Caco-2 (cell line): Measurements from ENCODE around the gene KRTAP2-2. TPM values are rescaled to one million over a fixed set of nuclear protein-coding genes. Genes with fewer than 3 reads are reported as not detected.
"Not testable (repeated sequence)": the region's sequence is repeated elsewhere in the genome, so short reads cannot be mapped to it uniquely, and the experiment has no call there.

ENCODE experiments used
- BruUV-seq: library from RNA; stranded (reverse); fragments of 400-500 nt; replicated peaks from 2 replicates; lab custom pipeline; 2021; lab: Mats Ljungman, UMichigan
- CTCF ChIA-PET: fragments of 300-600 bp; sonication (Branson Sonifier 250); formaldehyde crosslinking; loops from one replicate; lab custom pipeline; 2022; ENCODE audit warnings: antibody characterized with exemption; lab: Charles Lee
- POLR2A ChIA-PET: fragments of 300-600 bp; sonication (Branson Sonifier 250); formaldehyde crosslinking; loops from one replicate; lab custom pipeline; 2022; ENCODE audit warnings: antibody characterized with exemption; lab: Charles Lee
- DNase-seq, 2 experiments: peaks; one replicate each; pipeline versions ENCODE4 v3.0.0 to v3.0.0-alpha.2; 2020 to 2022
- H3K27me3 ChIP-seq: replicated peaks from 2 replicates; pipeline ENCODE4 v1.6.0; 2011; ENCODE audit warnings: low read length; ENCODE audit not compliant: control insufficient read depth, insufficient read depth
- H3K36me3 ChIP-seq: 2 replicates; pipeline ENCODE4 v1.5.1; 2011; ENCODE audit warnings: low read length; ENCODE audit not compliant: control insufficient read depth, insufficient read depth
- H3K4me1 ChIP-seq: fragments of 250-450 bp; sonication (Bioruptor Pico); 2 replicates; pipeline ENCODE4 v1.5.1; 2020; ENCODE audit warnings: mild to moderate bottlenecking
- H3K4me3 ChIP-seq: 2 replicates; pipeline ENCODE4 v1.5.1; 2011; ENCODE audit warnings: low read depth, mild to moderate bottlenecking, control low read depth, low read length
- H3K9me3 ChIP-seq: fragments of 250-450 bp; sonication (Bioruptor Pico); 2 replicates; pipeline ENCODE4 v1.5.1; 2020; ENCODE audit warnings: mild to moderate bottlenecking, moderate library complexity
- H3K27ac Mint-ChIP-seq: one replicate; pipeline ENCODE4 v1.8.0; 2022; ENCODE audit warnings: mixed read lengths; ENCODE audit not compliant: unreplicated experiment
- H3K27me3 Mint-ChIP-seq: one replicate; pipeline ENCODE4 v1.8.0; 2022; ENCODE audit warnings: mixed read lengths; ENCODE audit not compliant: insufficient read depth, unreplicated experiment
- H3K36me3 Mint-ChIP-seq: one replicate; pipeline ENCODE4 v1.8.0; 2022; ENCODE audit warnings: mild to moderate bottlenecking, mixed read lengths; ENCODE audit not compliant: insufficient read depth, unreplicated experiment
- H3K4me1 Mint-ChIP-seq: one replicate; pipeline ENCODE4 v1.8.0; 2022; ENCODE audit warnings: low read depth, mixed read lengths; ENCODE audit not compliant: unreplicated experiment
- H3K4me3 Mint-ChIP-seq: one replicate; pipeline ENCODE4 v1.8.0; 2022; ENCODE audit warnings: mild to moderate bottlenecking, moderate library complexity, mixed read lengths; ENCODE audit not compliant: unreplicated experiment
- H3K9me3 Mint-ChIP-seq: one replicate; pipeline ENCODE4 v1.8.0; 2022; ENCODE audit warnings: mixed read lengths; ENCODE audit not compliant: unreplicated experiment
- CTCF ChIP-seq, 2 experiments: fragments of 200-600 bp in 1 of 2; IDR thresholded peaks; 1 replicate in 1 of 2; 2 replicates in 1 of 2; pipeline versions ENCODE4 v1.5.1 to v1.8.0; 2011 to 2022; ENCODE audit warnings: antibody characterized with exemption in 1 of 2, control low read depth in 1 of 2, inconsistent platforms in 1 of 2, low read depth in 1 of 2, low read length in 1 of 2, mild to moderate bottlenecking in 1 of 2, moderate library complexity in 1 of 2; ENCODE audit not compliant: insufficient read depth in 1 of 2, severe bottlenecking in 1 of 2, unreplicated experiment in 1 of 2
- intact Hi-C: fragments of 100-400 bp; cut with micrococcal nuclease; formaldehyde crosslinking; loops from one replicate; pipeline ENCODE4 v1.10.0; 2022; ENCODE audit not compliant: unreplicated experiment
- total RNA-seq: library from RNA; stranded (reverse); gene quantifications from 2 replicates; pipeline ENCODE4 v1.2.3, GENCODE V29; 2022

The KRTAP2-2 gene
- total RNA-seq, 1 experiment from 2014 or later, result not detected

- Mint-ChIP-seq H3K27ac (peak within 1 kb of the TSS; percentile 76), H3K27me3 (no peaks in the 10 kb centered on the region), H3K4me1 (peaks cover 45% of the 10 kb centered on the region), H3K9me3 (peaks cover 14% of the 10 kb centered on the region), H3K4me3 (peak within 1 kb of the TSS; percentile 68), H3K36me3 (peaks cover 13% of the 10 kb centered on the region)
- ChIA-PET CTCF (interaction anchor here (1.0 kb wide), 2 partner anchors 11 to 256 kb away, joined by 3 to 4 read pairs; no protein-coding TSS in a partner anchor), POLR2A (interaction anchor here (1.1 to 1.9 kb wide), 2 partner anchors 11 to 51 kb away, joined by 8 to 10 read pairs; partner anchors contain the start of gene KRTAP3-1)
- peak in 1 of 2 experiments; percentile 24 for DNase-seq
- Histone ChIP-seq H3K36me3 (no peaks in the 10 kb centered on the region), H3K4me3 (peak within 1 kb of the TSS; percentile 22; the same call in 1 of the 2 replicates), H3K9me3 (peaks cover 5% of the 10 kb centered on the region; the same call in 1 of the 2 replicates), H3K4me1 (peaks cover 49% of the 10 kb centered on the region), H3K27me3 (no peaks in the 10 kb centered on the region)
- intact Hi-C loops, result loop anchor here (10.0 kb wide), 2 partner anchors 225 to 265 kb away; no protein-coding TSS in a partner anchor
- no TSS peak for BruUV-seq
- TF ChIP-seq CTCF (IDR thresholded peaks at IDR 0.05; ENCODE audit: insufficient read depth in 1 of 2, low read depth in 1 of 2, low read length in 1 of 2, severe bottlenecking in 1 of 2, unreplicated experiment in 1 of 2), result no peak
Measured at GRCh38 chr17:41060052-41060604, 5.1 kb upstream of the KRTAP2-2 start, which contains the start of gene KRTAP2-3. Gene KRTAP2-3, minus strand, starts transcription at chr17:41060114. Its CDS starts 64 bp downstream, at chr17:41060050.

GRCh38 chr17:41059276-41060051 is 4.4 kb upstream of the KRTAP2-2 start:
- intact Hi-C loops, result loop anchor here (1.0 to 10.0 kb wide), 5 partner anchors 50 to 265 kb away; partner anchors contain the start of gene KRTAP3-1
- not testable (repeated sequence) for H3K36me3 ChIP-seq, H3K27me3 Mint-ChIP-seq, H3K27me3 ChIP-seq, H3K9me3 ChIP-seq
- peak; percentile 79 to 86 for DNase-seq
- Histone ChIP-seq H3K4me1 (peaks cover 49% of the 10 kb centered on the region), H3K4me3 (peak overlapping the region; percentile 22; the same call in 1 of the 2 replicates)
- POLR2A ChIA-PET, result interaction anchor here (0.6 to 1.9 kb wide), 7 partner anchors 11 to 203 kb away, joined by 4 to 10 read pairs (median 5); partner anchors contain the start of genes KRTAP3-1 and KRTAP4-1
- Mint-ChIP-seq H3K4me1 (peaks cover 46% of the 10 kb centered on the region), H3K36me3 (peaks cover 13% of the 10 kb centered on the region), H3K9me3 (peaks cover 13% of the 10 kb centered on the region), H3K4me3 (peak overlapping the region; percentile 68), H3K27ac (peak overlapping the region; percentile 76)
- CTCF ChIA-PET, result interaction anchor here (0.6 to 1.4 kb wide), 7 partner anchors 10 to 489 kb away, joined by 3 to 8 read pairs (median 3); no protein-coding TSS in a partner anchor
- TSS peak; percentile 91 for BruUV-seq

GRCh38 chr17:41058741-41059140 is 3.7 kb upstream of the KRTAP2-2 start:
- BruUV-seq, result no TSS peak
- no peak overlapping the region for H3K4me3 ChIP-seq
- POLR2A ChIA-PET, result interaction anchor here (0.6 to 1.9 kb wide), 7 partner anchors 10 to 202 kb away, joined by 4 to 10 read pairs (median 5); partner anchors contain the start of genes KRTAP3-1 and KRTAP4-1
- TF ChIP-seq CTCF (IDR thresholded peaks at IDR 0.05; ENCODE audit: insufficient read depth in 1 of 2, low read depth in 1 of 2, low read length in 1 of 2, severe bottlenecking in 1 of 2, unreplicated experiment in 1 of 2), result no peak
- H3K36me3 ChIP-seq, result no peaks in the 10 kb centered on the region
- CTCF ChIA-PET, result interaction anchor here (0.6 to 1.4 kb wide), 7 partner anchors 9 to 490 kb away, joined by 3 to 8 read pairs (median 3); no protein-coding TSS in a partner anchor
- no peaks in the 10 kb centered on the region for H3K27me3 ChIP-seq
- Mint-ChIP-seq H3K9me3 (peaks cover 9% of the 10 kb centered on the region), H3K4me3 (peak overlapping the region; percentile 68), H3K36me3 (peaks cover 13% of the 10 kb centered on the region), H3K4me1 (peaks cover 46% of the 10 kb centered on the region), H3K27me3 (no peaks in the 10 kb centered on the region), H3K27ac (peak overlapping the region; percentile 76)
- DNase-seq, result no peak
- intact Hi-C loops, result loop anchor here (1.0 kb wide), 3 partner anchors 49 to 149 kb away; partner anchors contain the start of gene KRTAP3-1
- peaks cover 5% of the 10 kb centered on the region; the same call in 1 of the 2 replicates for H3K9me3 ChIP-seq
- H3K4me1 ChIP-seq, result peaks cover 53% of the 10 kb centered on the region
